Liver (tissue), 3 donors: Measurements from ENCODE around the gene DHRS7.

Source experiments
- ATF3 ChIP-seq: IDR thresholded peaks from 2 replicates; pipeline ENCODE4 v1.6.1; 2016; ENCODE audit warnings: antibody characterized with exemption
- CTCF ChIP-seq: fragments of 150-350 bp; IDR thresholded peaks from 2 replicates; pipeline ENCODE4 v1.5.1; 2017; ENCODE audit warnings: improper control_type of control experiment, low read depth, low read length; ENCODE audit not compliant: missing input control
- JUND ChIP-seq, 2 donors: IDR thresholded peaks; 2 replicates each; pipeline ENCODE4 v1.6.1; 2016; ENCODE audit warnings: antibody characterized with exemption in 2 of 2
- MAX ChIP-seq: IDR thresholded peaks from 2 replicates; pipeline ENCODE4 v1.6.1; 2016; ENCODE audit warnings: antibody characterized with exemption
- RAD21 ChIP-seq, 2 donors: IDR thresholded peaks; 2 replicates each; pipeline ENCODE4 v1.6.1; 2016; ENCODE audit warnings: antibody characterized with exemption in 2 of 2, mild to moderate bottlenecking in 2 of 2
- REST ChIP-seq: IDR thresholded peaks from 2 replicates; pipeline ENCODE4 v1.6.1; 2016; ENCODE audit warnings: antibody characterized with exemption, mild to moderate bottlenecking
- SP1 ChIP-seq: IDR thresholded peaks from 2 replicates; pipeline ENCODE4 v1.6.1; 2018; ENCODE audit warnings: antibody characterized with exemption, mild to moderate bottlenecking
- TAF1 ChIP-seq: conservative IDR thresholded peaks from 2 replicates; pipeline ENCODE4 v1.6.1; 2016; ENCODE audit warnings: antibody characterized with exemption, mild to moderate bottlenecking
- YY1 ChIP-seq: IDR thresholded peaks from 2 replicates; pipeline ENCODE4 v1.6.1; 2016; ENCODE audit warnings: antibody characterized with exemption, mild to moderate bottlenecking
- ZBTB33 ChIP-seq: IDR thresholded peaks from 2 replicates; pipeline ENCODE4 v1.6.1; 2016; ENCODE audit warnings: antibody characterized with exemption
- donor health status: healthy.
- donor health status: healthy.

GRCh38 chr14:60094306-60094897 lies 70.8 kb downstream of the DHRS7 start:
- no peak for TF ChIP-seq CTCF
- TF ChIP-seq ZBTB33 = no peak
- TF ChIP-seq JUND (IDR thresholded peaks at IDR 0.05) = no peak
- no peak for TF ChIP-seq SP1
- no peak for TF ChIP-seq YY1
- no peak for TF ChIP-seq TAF1
- no peak for TF ChIP-seq REST
- no peak for TF ChIP-seq RAD21 (IDR thresholded peaks at IDR 0.05)
- TF ChIP-seq MAX = no peak
- TF ChIP-seq ATF3 = no peak
